ENCODE measurements around the gene ZXDC. TPM values are rescaled to one million over a fixed set of nuclear protein-coding genes. Genes with fewer than 3 reads are reported as not detected.
A peak's percentile ranks its signal among the peaks of the same experiment; 100 is the strongest.

ZXDC gene
- total RNA-seq, 2 donors from 2014 or later: 15.7 to 20.7 TPM

DNA sequence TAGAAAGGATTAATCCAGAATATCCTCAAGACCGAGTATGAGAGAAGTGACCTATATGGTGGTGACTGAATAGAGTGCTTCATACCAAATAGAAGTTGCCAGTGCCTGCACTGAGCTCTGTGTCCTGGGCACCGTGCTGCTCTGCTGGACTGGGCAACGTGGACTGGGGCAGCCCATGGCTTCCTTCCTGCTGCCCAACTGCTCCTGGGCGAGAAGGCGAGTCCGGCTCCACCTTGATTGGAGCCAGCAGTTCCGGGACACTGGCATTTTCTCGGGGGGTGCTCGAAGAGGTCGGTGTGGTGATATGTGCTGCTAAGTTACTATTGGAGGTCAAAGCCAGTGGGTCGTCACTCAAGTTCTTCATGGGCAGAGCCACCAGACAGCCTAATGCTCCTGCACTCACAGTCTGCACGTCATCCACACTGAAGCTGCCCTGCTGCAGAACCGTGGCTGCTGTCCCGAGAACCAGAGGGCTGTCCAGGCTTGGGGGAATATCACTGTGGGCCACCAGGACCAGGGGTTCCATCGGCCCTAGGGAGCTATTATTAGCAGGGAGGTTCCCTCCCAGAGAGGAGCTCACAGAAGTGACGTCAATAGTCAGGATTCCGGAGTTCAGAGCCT, 14.1 kb downstream of the ZXDC start:
- intact Hi-C loops (cut with DNase I): no loop called here
- peak in 1 of 2 donors; percentile 22 for ATAC-seq
- no peak for DNase-seq

GRCh38 chr3:126460381-126460780, 15.3 kb downstream of the ZXDC start:
- DNase-seq (no peak), ATAC-seq (no peak)
- intact Hi-C loops (cut with DNase I): no loop called here

- ATAC-seq (no peak), DNase-seq (no peak)
- intact Hi-C loops (cut with DNase I): no loop called here
Observed at GRCh38 chr3:126459763-126460127, 15.9 kb downstream of the ZXDC start.

GRCh38 chr3:126459111-126459762, 16.5 kb downstream of the ZXDC start:
- intact Hi-C loops (cut with DNase I): no loop called here
- DNase-seq (no peak), ATAC-seq (no peak)

DNA sequence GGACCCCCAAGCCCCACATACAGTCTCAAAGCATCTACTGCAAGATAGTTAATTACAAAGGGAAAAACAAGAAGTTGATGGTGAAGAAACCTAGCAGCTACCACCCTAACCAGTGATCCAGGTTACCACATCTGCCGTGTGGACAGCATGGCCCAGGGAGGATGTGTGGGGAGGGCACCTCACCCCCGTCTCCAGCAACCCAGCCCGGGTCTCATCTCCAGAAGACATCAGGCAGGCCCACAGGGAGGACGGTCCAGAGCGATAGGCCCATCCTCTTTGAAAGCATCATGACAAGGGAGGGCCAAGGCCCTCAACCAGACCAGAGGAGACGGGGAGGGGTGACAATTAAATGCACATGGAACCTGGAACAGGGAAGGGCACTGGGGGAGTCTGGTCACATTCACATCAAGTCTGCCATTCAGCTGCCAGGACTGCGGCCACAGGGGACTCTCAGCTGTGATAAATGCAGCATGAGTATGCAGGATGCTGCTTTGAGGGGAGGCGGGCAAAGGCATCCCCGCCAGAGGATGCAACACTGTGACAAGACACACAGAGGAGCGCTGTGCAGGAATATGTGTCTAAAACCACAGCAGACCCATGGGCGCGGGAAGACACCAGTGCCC, 18.8 kb downstream of the ZXDC start:
- ATAC-seq (no peak), DNase-seq (no peak)
- intact Hi-C loops (cut with DNase I): no loop called here

DNA sequence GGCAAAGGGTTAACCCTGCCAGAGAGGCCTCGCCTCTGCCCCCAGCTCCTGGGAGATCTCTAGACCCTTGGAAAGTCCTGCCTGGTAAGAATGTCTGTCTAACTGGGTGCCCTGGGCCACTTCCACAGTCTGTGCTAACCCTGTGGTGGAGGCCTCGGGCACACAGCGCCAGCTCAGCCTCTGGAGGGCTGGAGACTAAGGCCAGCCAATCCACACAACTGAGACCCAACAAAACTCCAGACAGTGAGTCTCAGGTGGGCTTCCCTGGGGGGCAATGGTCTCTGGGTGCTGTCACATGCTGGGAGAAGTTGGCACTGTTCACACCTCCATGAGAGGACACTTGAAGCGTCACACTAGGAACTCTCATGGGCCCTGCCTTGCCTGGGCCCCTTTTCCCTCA, 19.5 kb downstream of the ZXDC start:
- DNase-seq (no peak), ATAC-seq (peak; percentile 24 to 63)
- intact Hi-C loops (cut with DNase I): no loop called here

DNA sequence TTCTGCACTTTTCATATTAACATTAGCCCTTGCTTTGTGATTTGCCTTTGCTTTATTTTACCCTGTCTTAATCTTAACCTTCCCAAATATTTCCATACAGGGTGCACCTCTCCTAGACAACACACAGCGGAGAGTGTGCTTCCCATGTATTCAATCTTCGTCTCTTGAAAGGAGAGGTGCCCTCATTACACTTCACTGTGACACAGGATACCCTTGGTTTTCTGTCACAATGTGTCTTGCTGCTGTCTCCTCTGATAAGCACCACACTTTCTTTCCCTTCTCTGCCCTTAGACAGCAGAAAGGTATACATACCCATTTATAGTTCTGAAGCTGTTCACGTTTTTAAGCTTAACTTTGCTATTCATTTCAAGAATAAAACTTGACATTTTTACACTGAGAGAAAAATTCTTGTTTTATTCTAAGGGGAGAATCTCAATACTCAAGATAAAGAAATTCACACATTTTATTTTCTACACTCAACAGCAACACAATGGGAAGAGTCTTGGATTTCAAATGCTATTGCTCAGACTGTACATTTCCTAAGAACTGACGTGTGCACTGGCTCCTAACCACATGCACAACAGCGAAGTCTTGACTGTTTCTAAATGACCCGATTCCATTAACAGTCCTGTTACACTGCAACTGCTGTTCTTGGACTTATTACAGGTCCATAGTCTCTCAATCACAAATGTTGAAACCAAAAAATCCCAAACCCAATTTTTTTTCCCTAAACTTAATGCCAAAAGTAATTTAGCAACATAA, 21.1 kb downstream of the ZXDC start:
- peak in 1 of 2 donors; percentile 72 for ATAC-seq
- intact Hi-C loops (cut with DNase I): no loop called here
- DNase-seq: no peak

DNA sequence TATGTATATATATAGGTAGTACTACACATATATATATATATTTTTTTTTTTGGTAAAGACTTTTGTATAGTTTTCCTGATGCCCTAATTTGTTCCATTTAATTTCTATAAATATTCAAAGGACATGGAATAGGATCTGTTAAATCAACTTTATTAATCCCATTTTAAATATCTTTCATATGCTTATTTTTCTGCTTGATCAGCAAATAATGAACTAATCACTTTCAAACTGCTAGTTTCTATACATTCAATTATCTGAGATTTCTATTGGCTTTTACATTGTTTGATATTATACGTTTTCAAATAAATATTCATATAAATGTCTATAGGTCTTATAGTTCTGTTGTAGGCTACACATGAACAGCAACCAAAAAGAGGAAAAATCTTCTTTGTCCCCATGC, 21.7 kb downstream of the ZXDC start:
- DNase-seq (no peak), ATAC-seq (no peak)
- intact Hi-C loops (cut with DNase I): no loop called here

DNA sequence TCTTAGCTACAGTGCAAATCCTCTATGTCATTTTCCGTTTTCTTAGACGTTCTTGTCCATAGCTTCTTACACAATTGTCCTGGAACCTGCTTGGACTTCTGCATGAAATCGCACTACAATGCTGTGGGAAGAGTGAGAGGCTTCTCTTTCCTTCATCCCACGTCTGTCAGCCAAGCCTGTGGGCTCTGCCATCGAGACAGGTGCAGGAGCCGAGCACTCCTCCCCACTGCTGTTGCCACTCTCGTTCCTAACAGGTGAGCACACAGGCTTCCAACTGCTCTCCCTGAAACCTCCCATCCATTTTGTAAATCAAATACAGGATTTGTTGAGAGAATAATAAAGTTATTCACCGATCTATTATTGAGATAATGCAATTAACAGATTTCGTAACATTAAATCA, 23.5 kb downstream of the ZXDC start:
- intact Hi-C loops (cut with DNase I): no loop called here
- ATAC-seq (no peak), DNase-seq (no peak)

- no peak for ATAC-seq
- no peak for DNase-seq
- intact Hi-C loops (cut with DNase I): no loop called here
Observed at GRCh38 chr3:126451511-126451910, 24.2 kb downstream of the ZXDC start.

DNA sequence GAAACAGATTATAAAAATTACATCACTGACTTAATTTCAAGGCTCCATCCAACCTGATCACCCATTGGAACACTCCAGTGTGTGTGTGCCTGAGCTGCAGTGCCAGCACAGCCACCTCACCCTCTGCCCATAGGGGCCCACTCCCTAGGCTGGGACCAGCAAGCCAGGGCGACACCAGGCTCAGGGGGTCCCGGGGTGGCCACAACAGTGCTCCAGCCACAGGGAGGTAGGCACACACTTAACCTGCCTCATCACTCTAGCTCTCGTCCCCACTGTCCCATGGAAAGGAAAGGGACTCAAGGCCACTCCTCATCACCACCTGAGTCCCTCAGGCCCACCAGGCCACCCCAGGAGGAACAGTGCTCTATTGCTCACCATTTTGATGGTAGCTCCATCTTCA, 24.9 kb downstream of the ZXDC start:
- ATAC-seq (peak in 1 of 2 donors; percentile 23), DNase-seq (no peak)
- intact Hi-C loops (cut with DNase I): no loop called here

GRCh38 chr3:126450219-126450618, 25.5 kb downstream of the ZXDC start:
- DNase-seq: no peak
- no peak for ATAC-seq
- intact Hi-C loops (cut with DNase I): no loop called here

DNA sequence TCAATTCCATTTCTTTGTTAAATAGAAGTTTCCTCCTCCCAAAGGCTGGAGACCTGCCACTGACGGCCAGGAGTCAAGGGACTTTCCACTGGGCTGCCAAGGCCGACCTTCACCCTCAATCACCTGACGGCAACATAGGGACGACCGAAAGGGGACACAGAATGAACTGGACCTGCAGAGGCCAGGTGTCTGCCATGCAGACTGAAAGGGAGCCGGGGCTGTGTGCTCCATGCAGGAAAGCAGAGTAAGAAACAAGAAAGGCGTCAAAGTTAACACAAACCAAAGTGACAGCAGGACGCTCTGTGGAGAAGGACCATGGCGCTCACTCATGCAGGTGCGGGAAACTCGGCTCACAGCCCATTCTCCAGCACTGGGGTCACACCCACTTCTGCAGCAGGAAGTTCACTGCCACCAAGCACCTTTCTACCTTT, 26.1 kb downstream of the ZXDC start:
- DNase-seq (no peak), ATAC-seq (no peak)
- intact Hi-C loops (cut with DNase I): no loop called here

DNA sequence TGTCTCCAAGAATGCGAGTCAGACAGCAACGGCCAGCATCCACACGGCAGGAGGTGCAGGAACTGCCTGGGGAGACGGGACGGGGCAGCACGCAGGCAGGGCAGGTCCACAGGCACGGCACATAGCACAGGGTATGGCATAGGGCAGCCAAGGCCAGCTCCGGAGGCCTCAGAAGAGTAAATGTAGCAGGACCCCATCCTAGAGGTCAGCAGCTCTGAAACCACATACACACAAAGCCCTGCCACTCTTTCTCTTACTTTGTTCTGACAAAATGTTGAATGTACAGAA, 26.9 kb downstream of the ZXDC start:
- DNase-seq: no peak
- intact Hi-C loops (cut with DNase I): no loop called here
- no peak for ATAC-seq

- no peak for DNase-seq
- intact Hi-C loops (cut with DNase I): no loop called here
- ATAC-seq: no peak
Observed at GRCh38 chr3:126448136-126448892, 27.4 kb downstream of the ZXDC start.

GRCh38 chr3:126447456-126448106, 28.1 kb downstream of the ZXDC start:
- intact Hi-C loops (cut with DNase I): no loop called here
- ATAC-seq: no peak

GRCh38 chr3:126446791-126447190, 28.9 kb downstream of the ZXDC start:
- ATAC-seq (no peak), DNase-seq (no peak)
- intact Hi-C loops (cut with DNase I): no loop called here

More at GRCh38 chr3:126447456-126448106, 28.1 kb downstream of the ZXDC start:
- DNase-seq: no peak

DNA sequence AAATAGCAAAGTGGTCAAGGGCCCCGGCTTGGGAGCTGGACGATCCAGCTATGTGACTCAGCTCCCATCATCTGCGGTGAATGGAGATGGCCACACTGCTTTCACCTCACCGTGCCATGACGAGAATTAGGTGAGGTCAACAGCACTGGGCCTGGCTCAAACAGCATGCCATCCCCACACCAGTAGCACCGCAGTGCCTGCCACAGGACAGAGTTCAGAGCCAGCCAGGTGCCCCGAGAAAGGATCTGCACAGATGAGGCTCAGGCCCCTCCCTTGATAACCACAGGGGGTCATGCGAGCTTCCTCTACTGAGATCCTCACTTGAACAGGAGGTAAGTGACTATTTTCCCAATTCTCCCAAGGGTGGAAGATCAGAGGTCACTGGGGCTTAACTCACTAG, 29.4 kb downstream of the ZXDC start:
- DNase-seq (no peak), ATAC-seq (no peak)
- intact Hi-C loops (cut with DNase I): no loop called here

DNA sequence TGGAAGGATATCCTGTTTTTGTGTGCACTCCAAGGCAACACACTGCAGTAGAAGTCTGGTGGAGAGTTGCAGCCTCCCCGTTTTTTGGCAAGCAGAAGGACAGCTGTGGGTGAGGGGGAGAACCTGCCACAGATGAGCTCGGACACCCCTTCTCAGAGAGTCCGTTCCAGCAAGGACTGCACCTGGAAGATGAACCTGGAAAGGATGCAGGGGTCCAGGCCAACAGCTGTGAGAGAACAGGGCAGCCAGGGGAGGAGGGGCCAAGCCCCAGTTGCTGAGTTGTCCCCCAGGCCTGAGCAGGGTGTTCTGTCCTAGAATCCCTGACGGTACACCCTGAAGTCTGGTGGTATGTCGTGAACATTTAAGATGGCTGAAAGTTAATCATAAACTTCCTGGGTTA, 30.2 kb downstream of the ZXDC start:
- ATAC-seq (no peak), DNase-seq (no peak)
- intact Hi-C loops (cut with DNase I): no loop called here
